K562 (cell line): ENCODE data around the gene SPHK2. TPM values are rescaled to one million over a fixed set of nuclear protein-coding genes. Genes with fewer than 3 reads are reported as not detected.

Experiments used
- ARID1B ChIP-seq: fragments of 450-650 bp; IDR thresholded peaks from 2 replicates; pipeline ENCODE4 v1.6.1; 2016; ENCODE audit warnings: antibody characterized with exemption, mild to moderate bottlenecking, inconsistent platforms
- ATF6 ChIP-seq: sonication (generic); formaldehyde crosslinking; IDR thresholded peaks from 2 replicates; pipeline ENCODE4 v1.4.0; 2020; ENCODE audit warnings: mild to moderate bottlenecking, missing genetic modification reagents
- CEBPG ChIP-seq, 3 experiments: fragments of 200-800 bp in 1 of 3; sonication (Bioruptor generic) in 1 of 3; sonication (generic) in 1 of 3; formaldehyde crosslinking in 1 of 3; IDR thresholded peaks in 2 of 3; conservative IDR thresholded peaks in 1 of 3; 2 replicates each; pipeline versions ENCODE4 v1.6.1 to v1.8.0; 2016 to 2022; ENCODE audit warnings: missing compliant biosample characterization in 2 of 3, missing genetic modification characterization in 2 of 3, mild to moderate bottlenecking in 1 of 3, missing genetic modification reagents in 1 of 3
- CREB5 ChIP-seq: fragments of 250-450 bp; sonication (Bioruptor Pico); IDR thresholded peaks from 2 replicates; pipeline ENCODE4 v1.5.0; 2020; ENCODE audit warnings: mild to moderate bottlenecking
- FIP1L1 ChIP-seq: fragments of 200-400 bp; formaldehyde crosslinking; IDR thresholded peaks from 2 replicates; pipeline ENCODE4 v1.6.1; 2018; ENCODE audit warnings: mild to moderate bottlenecking, low read depth, low read length; ENCODE audit not compliant: poor library complexity, severe bottlenecking
- HDAC8 ChIP-seq: fragments of 450-650 bp; IDR thresholded peaks from 2 replicates; pipeline ENCODE4 v1.6.1; 2016; ENCODE audit warnings: mild to moderate bottlenecking, missing genetic modification characterization, moderate library complexity, missing compliant biosample characterization
- HMGXB4 ChIP-seq: sonication (generic); formaldehyde crosslinking; IDR thresholded peaks from 2 replicates; pipeline ENCODE4 v1.8.1; 2023; ENCODE audit warnings: mild to moderate bottlenecking, missing genetic modification reagents
- LCOR ChIP-seq: sonication (generic); formaldehyde crosslinking; IDR thresholded peaks from 2 replicates; pipeline ENCODE4 v1.8.0; 2022; ENCODE audit warnings: mild to moderate bottlenecking, missing genetic modification reagents
- PRDM10 ChIP-seq: fragments of 450-650 bp; IDR thresholded peaks from 2 replicates; pipeline ENCODE4 v1.6.1; 2018; ENCODE audit not compliant: partially characterized antibody
- TCFL5 ChIP-seq: fragments of 250-450 bp; sonication (Bioruptor Pico); conservative IDR thresholded peaks from 2 replicates; pipeline ENCODE4 v1.6.1; 2021; ENCODE audit warnings: mild to moderate bottlenecking, moderate library complexity, matching md5 sums
- TFAP4 ChIP-seq: sonication (generic); formaldehyde crosslinking; IDR thresholded peaks from 2 replicates; pipeline ENCODE4 v1.8.0; 2022; ENCODE audit warnings: missing genetic modification reagents, mild to moderate bottlenecking, moderate library complexity, borderline replicate concordance
- ZBTB9 ChIP-seq: fragments of 450-650 bp; formaldehyde crosslinking; IDR thresholded peaks from 2 replicates; pipeline ENCODE4 v1.4.0; 2020; ENCODE audit warnings: mild to moderate bottlenecking, moderate library complexity
- ZKSCAN3 ChIP-seq: fragments of 250-450 bp; sonication (Bioruptor Pico); IDR thresholded peaks from 2 replicates; pipeline ENCODE4 v1.4.0; 2020
- ZNF140 ChIP-seq: fragments of 250-450 bp; sonication (Bioruptor Pico); IDR thresholded peaks from 2 replicates; pipeline ENCODE4 v1.8.0; 2021; ENCODE audit warnings: moderate library complexity, mild to moderate bottlenecking, inconsistent platforms
- ZNF445 ChIP-seq: fragments of 250-450 bp; sonication (Bioruptor Pico); IDR thresholded peaks from 2 replicates; pipeline ENCODE4 v1.4.0; 2020; ENCODE audit warnings: low read depth, mild to moderate bottlenecking, moderate library complexity
- polyA plus RNA-seq, 8 experiments: library from polyadenylated mRNA; depleted of rRNA in 4 of 8; stranded (reverse) in 5 of 8; unstranded in 3 of 8; fragments of >200 nt; fragmentation: Nextera tagmentation in 2 of 8; fragmentation: Illumina TruSeq in 1 of 8; extraction: Ambion mirVana in 2 of 8; extraction: Trizol in 1 of 8; gene quantifications; 2 replicates each; pipeline versions ENCODE4 v1.2.1 to v1.2.3, GENCODE V29; 2011 to 2014; ENCODE audit warnings: inconsistent platforms in 1 of 8, missing spikeins in 1 of 8
- total RNA-seq, 7 experiments: library from RNA; depleted of rRNA in 6 of 7; stranded (reverse); fragments of >200 nt in 6 of 7; fragmentation: Illumina TruSeq in 2 of 7; extraction: Trizol in 2 of 7; gene quantifications; 2 replicates each; pipeline versions ENCODE4 v1.2.1 to v1.2.3, GENCODE V29; 2011 to 2021; ENCODE audit warnings: low replicate concordance in 1 of 7

SPHK2 gene
- total and polyA plus RNA-seq, 9 of the 15 experiments (the other 6 are each of a cell fraction or from before 2014, with no cell fraction given), result 0.10 to 15.2 (median 2.9) TPM

- TF ChIP-seq PRDM10 (no peak), TFAP4 (CRISPR knock-in tag) (0 out of 2 replicates have a peak, but pooled peaks have one; percentile 38), ATF6 (CRISPR knock-in tag) (no peak), TCFL5 (CRISPR knock-in tag) (no peak), FIP1L1 (peak; percentile 14), ZNF445 (no peak), ZKSCAN3 (CRISPR knock-in tag) (no peak), HDAC8 (no peak), LCOR (no peak), HMGXB4 (0 out of 2 replicates have a peak, but pooled peaks have one; percentile 15), CREB5 (CRISPR knock-in tag) (no peak), CEBPG (CRISPR knock-in tag; IDR thresholded peaks at IDR 0.05) (0 out of 2 replicates have a peak, but pooled peaks have one; percentile 1), CEBPG (tag; conservative IDR thresholded peaks at IDR 0.05 in 1 of 2, IDR thresholded peaks at IDR 0.05 in 1 of 2) (peak in 1 of 2 experiments; percentile 56; a peak in 2 of 4 replicates), ARID1B (no peak), ZNF140 (CRISPR knock-in tag) (no peak), ZBTB9 (CRISPR knock-in tag) (no peak)
Observed at GRCh38 chr19:48636859-48637448, 17.6 kb downstream of the SPHK2 start, which contains the start of gene DBP (continued).
